ENCODE data around the gene HPF1.

HPF1 gene

DNA sequence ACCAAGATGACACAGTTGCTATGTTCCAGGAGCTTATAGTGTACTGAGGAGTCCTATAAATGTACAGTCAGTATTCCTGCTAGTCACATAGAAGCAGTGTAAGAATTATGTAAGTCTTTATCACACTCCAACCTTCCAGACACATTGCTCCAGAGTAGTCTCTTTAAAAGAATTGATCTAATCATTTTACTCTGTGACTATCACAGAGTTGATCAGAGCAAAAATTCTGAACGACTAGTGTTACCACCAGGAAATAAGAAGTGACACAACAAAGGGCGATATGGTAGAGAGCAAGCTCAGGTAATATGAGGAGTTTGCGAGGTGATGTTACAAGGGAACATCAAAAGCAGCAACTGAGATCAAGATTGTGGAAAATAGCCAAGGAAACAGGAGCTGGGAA lies 9.0 kb upstream of the HPF1 start:
- no peak overlapping the region for H3K9ac ChIP-seq (ENCODE audit: low read length)
- H4K20me1 ChIP-seq (ENCODE audit: low read depth, low read length), result no peaks in the 10 kb centered on the region
- H3K9me3 ChIP-seq (ENCODE audit: insufficient read depth, low read length), result no peaks in the 10 kb centered on the region
- H3K4me2 ChIP-seq (ENCODE audit: low read depth, low read length, poor library complexity, severe bottlenecking), result no peak overlapping the region
- no peak overlapping the region for H2AFZ ChIP-seq (ENCODE audit: low read depth, low read length, severe bottlenecking)
- H3K36me3 ChIP-seq (ENCODE audit: low read length), result no peaks in the 10 kb centered on the region
- H3K4me3 ChIP-seq (ENCODE audit: insufficient read depth, low read length, poor library complexity, severe bottlenecking), result no peak overlapping the region
- H3K27ac ChIP-seq (ENCODE audit: low read depth, low read length), result no peak overlapping the region
- H3K27me3 ChIP-seq (ENCODE audit: low read length), result no peaks in the 10 kb centered on the region
- no peaks in the 10 kb centered on the region for H3K9me2 ChIP-seq (replicated peaks; ENCODE audit: insufficient read depth, low read length)
- H3K79me2 ChIP-seq (ENCODE audit: insufficient read depth, low read length), result no peaks in the 10 kb centered on the region
- no peaks in the 10 kb centered on the region for H3F3A ChIP-seq (ENCODE audit: insufficient read depth)
- no peak for TF ChIP-seq EZH2phosphoT487 (conservative IDR thresholded peaks at IDR 0.05; ENCODE audit: low read length)

- no peak overlapping the region for H3K27ac ChIP-seq (ENCODE audit: low read depth, low read length)
- no peaks in the 10 kb centered on the region for H3F3A ChIP-seq (ENCODE audit: insufficient read depth)
- H3K27me3 ChIP-seq (ENCODE audit: low read length), result no peaks in the 10 kb centered on the region
- no peaks in the 10 kb centered on the region for H3K79me2 ChIP-seq (ENCODE audit: insufficient read depth, low read length)
- H3K9me2 ChIP-seq (replicated peaks; ENCODE audit: insufficient read depth, low read length), result no peaks in the 10 kb centered on the region
- H3K9me3 ChIP-seq (ENCODE audit: insufficient read depth, low read length), result no peaks in the 10 kb centered on the region
- H3K36me3 ChIP-seq (ENCODE audit: low read length), result no peaks in the 10 kb centered on the region
- H4K20me1 ChIP-seq (ENCODE audit: low read depth, low read length), result no peaks in the 10 kb centered on the region
- no peak overlapping the region for H3K4me3 ChIP-seq (ENCODE audit: insufficient read depth, low read length, poor library complexity, severe bottlenecking)
- H3K9ac ChIP-seq (ENCODE audit: low read length), result no peak overlapping the region
- TF ChIP-seq CTCF (IDR thresholded peaks at IDR 0.05; ENCODE audit: insufficient read depth, low read length, poor library complexity, severe bottlenecking), result no peak
- TF ChIP-seq EZH2phosphoT487 (conservative IDR thresholded peaks at IDR 0.05; ENCODE audit: low read length), result no peak
- H2AFZ ChIP-seq (ENCODE audit: low read depth, low read length, severe bottlenecking), result no peak overlapping the region
- H3K4me2 ChIP-seq (ENCODE audit: low read depth, low read length, poor library complexity, severe bottlenecking), result no peak overlapping the region
Observed at GRCh38 chr4:169765835-169766234, 8.1 kb upstream of the HPF1 start.

- Histone ChIP-seq H3K27me3 (ENCODE audit: low read length) (no peaks in the 10 kb centered on the region), H3K79me2 (ENCODE audit: insufficient read depth, low read length) (no peaks in the 10 kb centered on the region; the same call in 1 of the 2 replicates), H4K20me1 (ENCODE audit: low read depth, low read length) (no peaks in the 10 kb centered on the region), H3K4me2 (ENCODE audit: low read depth, low read length, poor library complexity, severe bottlenecking) (no peak overlapping the region), H3K9ac (ENCODE audit: low read length) (no peak overlapping the region), H3K9me2 (replicated peaks; ENCODE audit: insufficient read depth, low read length) (no peaks in the 10 kb centered on the region), H3K27ac (ENCODE audit: low read depth, low read length) (no peak overlapping the region), H3K36me3 (ENCODE audit: low read length) (no peaks in the 10 kb centered on the region), H3F3A (ENCODE audit: insufficient read depth) (no peaks in the 10 kb centered on the region), H3K4me3 (ENCODE audit: insufficient read depth, low read length, poor library complexity, severe bottlenecking) (no peak overlapping the region), H2AFZ (ENCODE audit: low read depth, low read length, severe bottlenecking) (no peak overlapping the region), H3K9me3 (ENCODE audit: insufficient read depth, low read length) (no peaks in the 10 kb centered on the region)
- no peak for TF ChIP-seq EZH2phosphoT487 (conservative IDR thresholded peaks at IDR 0.05; ENCODE audit: low read length)
Observed at GRCh38 chr4:169761846-169762245, 4.1 kb upstream of the HPF1 start.

DNA sequence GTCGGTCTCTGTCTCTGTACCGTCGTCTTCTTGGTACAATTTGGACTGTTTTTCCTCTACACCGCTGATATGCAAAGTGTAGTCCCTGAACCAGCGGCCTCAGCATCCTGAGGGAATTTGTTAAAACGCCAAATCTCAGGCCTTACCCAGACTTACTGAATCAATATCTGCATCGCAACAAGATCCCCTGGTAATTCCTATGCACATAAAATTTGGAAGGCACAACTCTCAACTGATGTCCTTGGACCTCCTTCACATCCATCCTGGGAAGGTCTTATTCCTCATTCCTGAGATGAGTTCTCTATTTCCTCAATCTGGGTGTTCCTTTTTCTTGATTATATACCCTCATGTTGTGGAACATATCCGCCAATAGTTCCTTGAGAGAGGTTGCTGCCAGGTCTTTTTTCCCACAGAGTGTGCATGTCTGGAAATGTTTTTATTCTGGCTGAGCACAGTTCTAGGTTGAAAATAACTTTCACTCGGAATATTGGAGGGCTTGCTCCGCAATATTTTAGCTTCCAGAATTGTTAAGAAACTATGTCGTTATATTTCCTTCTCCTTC lies 738 bp upstream of the HPF1 start:
- Histone ChIP-seq H3K4me2 (ENCODE audit: low read depth, low read length, poor library complexity, severe bottlenecking) (peak overlapping the region; percentile 74), H3K4me3 (ENCODE audit: insufficient read depth, low read length, poor library complexity, severe bottlenecking) (peak overlapping the region; percentile 98), H3K36me3 (ENCODE audit: low read length) (no peaks in the 10 kb centered on the region), H3K27me3 (ENCODE audit: low read length) (no peaks in the 10 kb centered on the region), H3F3A (ENCODE audit: insufficient read depth) (no peaks in the 10 kb centered on the region), H3K9me2 (replicated peaks; ENCODE audit: insufficient read depth, low read length) (no peaks in the 10 kb centered on the region), H3K27ac (ENCODE audit: low read depth, low read length) (no peak overlapping the region), H4K20me1 (ENCODE audit: low read depth, low read length) (no peaks in the 10 kb centered on the region), H3K79me2 (ENCODE audit: insufficient read depth, low read length) (peaks cover 4% of the 10 kb centered on the region; the same call in 1 of the 2 replicates), H2AFZ (ENCODE audit: low read depth, low read length, severe bottlenecking) (peak overlapping the region; percentile 90), H3K9me3 (ENCODE audit: insufficient read depth, low read length) (no peaks in the 10 kb centered on the region), H3K9ac (ENCODE audit: low read length) (peak overlapping the region; percentile 81)
- TF ChIP-seq EZH2phosphoT487 (conservative IDR thresholded peaks at IDR 0.05; ENCODE audit: low read length), result no peak
- TF ChIP-seq CTCF (IDR thresholded peaks at IDR 0.05; ENCODE audit: insufficient read depth, low read length, poor library complexity, severe bottlenecking), result no peak

Data from SU-DHL-6 (cell line).